ENCODE measurements around the gene NIT1. TPM values are rescaled to one million over a fixed set of nuclear protein-coding genes. Genes with fewer than 3 reads are reported as not detected.
A peak's percentile ranks its signal among the peaks of the same experiment; 100 is the strongest.

NIT1 gene
- total and polyA plus RNA-seq, 2 donors from 2014 or later, result 42.3 to 91.5 TPM

- Histone ChIP-seq H3K9ac (ENCODE audit: low read length in 3 of 3) (peak overlapping the region in 2 of 3 donors; percentile 24 to 44), H3K9me3 (ENCODE audit: control insufficient read depth in 2 of 3, insufficient read depth in 1 of 3, low read length in 3 of 3) (no peaks in the 10 kb centered on the region), H3K4me1 (ENCODE audit: control insufficient read depth in 2 of 3, insufficient read depth in 2 of 3, low read depth in 1 of 3, low read length in 3 of 3) (peaks cover 0 to 9% (median 7%) of the 10 kb centered on the region in 3 donors)
Measured at GRCh38 chr1:161088587-161089110, 29.3 kb upstream of the NIT1 start.

GRCh38 chr1:161089251-161089924 is 28.5 kb upstream of the NIT1 start, which contains the start of gene NECTIN4:
Gene NECTIN4 (minus strand): TSS chr1:161089558. CDS start chr1:161089296, 262 bp downstream.
- H3K27me3 ChIP-seq (ENCODE audit: control insufficient read depth, insufficient read depth, low read length), result no peaks in the 10 kb centered on the region
- DNase-seq (peak; percentile 61 to 89 (median 69)), FAIRE-seq (no peak)
- H3K36me3 ChIP-seq (ENCODE audit: control insufficient read depth in 2 of 3, insufficient read depth in 3 of 3, low read length in 3 of 3), result no peaks in the 10 kb centered on the region
- peak within 1 kb of the TSS; percentile 69 to 72 for H3K27ac ChIP-seq (ENCODE audit: low read depth in 2 of 2, low read length in 2 of 2)
- H3K4me3 ChIP-seq (ENCODE audit: low read length in 3 of 3), result peak within 1 kb of the TSS in 2 of 3 donors; percentile 34 to 45
- H3K9me3 ChIP-seq (ENCODE audit: control insufficient read depth in 2 of 3, insufficient read depth in 1 of 3, low read length in 3 of 3), result no peaks in the 10 kb centered on the region
- H3K9ac ChIP-seq (ENCODE audit: low read length in 3 of 3), result peak within 1 kb of the TSS in 2 of 3 donors; percentile 24 to 44
- H3K4me1 ChIP-seq (ENCODE audit: control insufficient read depth in 2 of 3, insufficient read depth in 2 of 3, low read depth in 1 of 3, low read length in 3 of 3), result peaks cover 0 to 9% (median 4%) of the 10 kb centered on the region in 3 donors
- intact Hi-C loops (cut with DNase I), result loop anchor here (5.0 kb wide), 1 partner anchor 87 kb away; no protein-coding TSS in a partner anchor
- TF ChIP-seq CTCF (IDR thresholded peaks at IDR 0.05; ENCODE audit: borderline replicate concordance, extremely low read depth, insufficient read depth), result no peak

More at GRCh38 chr1:161088587-161089110, 29.3 kb upstream of the NIT1 start:
- Histone ChIP-seq H3K36me3 (ENCODE audit: control insufficient read depth in 2 of 3, insufficient read depth in 3 of 3, low read length in 3 of 3) (no peaks in the 10 kb centered on the region), H3K4me3 (ENCODE audit: low read length in 3 of 3) (peak overlapping the region in 2 of 3 donors; percentile 34 to 45), H3K27ac (ENCODE audit: low read depth in 2 of 2, low read length in 2 of 2) (peak overlapping the region; percentile 69 to 72), H3K27me3 (ENCODE audit: control insufficient read depth, insufficient read depth, low read length) (no peaks in the 10 kb centered on the region)
- intact Hi-C loops (cut with DNase I), result loop anchor here (5.0 kb wide), 1 partner anchor 86 kb away; no protein-coding TSS in a partner anchor
- FAIRE-seq, result no peak
- DNase-seq, result no peak
- no peak for TF ChIP-seq CTCF (IDR thresholded peaks at IDR 0.05; ENCODE audit: borderline replicate concordance, extremely low read depth, insufficient read depth)

GRCh38 chr1:161089938-161090337 is 28.0 kb upstream of the NIT1 start:
- Histone ChIP-seq H3K9ac (ENCODE audit: low read length in 3 of 3) (no peak overlapping the region), H3K4me3 (ENCODE audit: low read length in 3 of 3) (no peak overlapping the region), H3K4me1 (ENCODE audit: control insufficient read depth in 2 of 3, insufficient read depth in 2 of 3, low read depth in 1 of 3, low read length in 3 of 3) (peaks cover 0 to 9% (median 4%) of the 10 kb centered on the region in 3 donors), H3K27ac (ENCODE audit: low read depth in 2 of 2, low read length in 2 of 2) (peak overlapping the region in 1 of 2 donors; percentile 49), H3K36me3 (ENCODE audit: control insufficient read depth in 2 of 3, insufficient read depth in 3 of 3, low read length in 3 of 3) (no peaks in the 10 kb centered on the region), H3K27me3 (ENCODE audit: control insufficient read depth, insufficient read depth, low read length) (no peaks in the 10 kb centered on the region), H3K9me3 (ENCODE audit: control insufficient read depth in 2 of 3, insufficient read depth in 1 of 3, low read length in 3 of 3) (no peaks in the 10 kb centered on the region)
- DNase-seq, result no peak
- FAIRE-seq, result no peak
- TF ChIP-seq CTCF (IDR thresholded peaks at IDR 0.05; ENCODE audit: borderline replicate concordance, extremely low read depth, insufficient read depth), result no peak
- intact Hi-C loops (cut with DNase I), result loop anchor here (5.0 kb wide), 1 partner anchor 88 kb away; no protein-coding TSS in a partner anchor
